Measurements from ENCODE around the gene AHRR.
A peak's percentile ranks its signal among the peaks of the same experiment; 100 is the strongest.
"Not testable (repeated sequence)": the region's sequence is repeated elsewhere in the genome, so short reads cannot be mapped to it uniquely, and the experiment has no call there.

AHRR gene

GRCh38 chr5:306011-306805, 15.3 kb upstream of the AHRR start:
- DNase-seq, result no peak

GRCh38 chr5:307306-307705, 14.2 kb upstream of the AHRR start:
- DNase-seq, result no peak

GRCh38 chr5:307794-308579, 13.5 kb upstream of the AHRR start:
- no peak for DNase-seq

GRCh38 chr5:308672-309271, 12.7 kb upstream of the AHRR start:
- DNase-seq, result no peak

GRCh38 chr5:309831-310230, 11.7 kb upstream of the AHRR start:
- not testable (repeated sequence) for DNase-seq

- DNase-seq, result no peak
Observed at GRCh38 chr5:310516-310915, 11.0 kb upstream of the AHRR start.

- DNase-seq, result no peak
Observed at GRCh38 chr5:310941-311434, 10.5 kb upstream of the AHRR start.

- no peak for DNase-seq
Observed at GRCh38 chr5:311963-312362, 9.6 kb upstream of the AHRR start.

GRCh38 chr5:312845-313244, 8.7 kb upstream of the AHRR start:
- no peak for DNase-seq

GRCh38 chr5:313265-313664, 8.2 kb upstream of the AHRR start:
- no peak for DNase-seq

GRCh38 chr5:313806-314376, 7.6 kb upstream of the AHRR start:
- no peak for DNase-seq

GRCh38 chr5:314676-315487, 6.6 kb upstream of the AHRR start:
- no peak for DNase-seq

- DNase-seq, result no peak
Observed at GRCh38 chr5:315488-316209, 5.9 kb upstream of the AHRR start.

GRCh38 chr5:316210-317085, 5.1 kb upstream of the AHRR start:
- DNase-seq, result no peak

GRCh38 chr5:317086-317811, 4.3 kb upstream of the AHRR start:
- DNase-seq, result peak; percentile 24

- no peak for DNase-seq
Observed at GRCh38 chr5:318341-318897, 3.1 kb upstream of the AHRR start.

GRCh38 chr5:318931-319601, 2.4 kb upstream of the AHRR start:
- no peak for DNase-seq

- DNase-seq, result no peak
Observed at GRCh38 chr5:320524-321229, 837 bp upstream of the AHRR start.

Measured in activated T-cell treated with anti-CD3 and anti-CD28 coated beads for 4 hours (primary cell).